Bronchial epithelial cell (primary cell): ENCODE data around the gene STIL. TPM values are rescaled to one million over a fixed set of nuclear protein-coding genes. Genes with fewer than 3 reads are reported as not detected.

Source experiments
- DNase-seq: peaks from one replicate; pipeline ENCODE4 v3.0.0-alpha.2; 2010; ENCODE audit warnings: low read depth
- FAIRE-seq: peaks from 2 replicates; lab custom pipeline; 2011; peaks lifted over from hg19 to GRCh38; lab: Jason Lieb, UNC
- H3K27me3 ChIP-seq: 2 replicates; pipeline ENCODE4 v1.5.1; 2011; ENCODE audit warnings: low read length; ENCODE audit not compliant: control insufficient read depth, insufficient read depth
- H3K36me3 ChIP-seq: 2 replicates; pipeline ENCODE4 v1.5.1; 2011; ENCODE audit warnings: low read length; ENCODE audit not compliant: control insufficient read depth, insufficient read depth
- H3K4me3 ChIP-seq: 2 replicates; pipeline ENCODE4 v1.5.1; 2011; ENCODE audit warnings: mild to moderate bottlenecking, low read depth, low read length, control low read depth
- total RNA-seq: library from RNA; depleted of rRNA; stranded (reverse); fragments of >200 nt; gene quantifications from 2 replicates; pipeline ENCODE4 v1.2.1, GENCODE V29; 2014
- TF ChIP-seq, protein P1 (sequence below): IDR thresholded peaks from 2 replicates; pipeline ENCODE4 v1.5.1; 2011; ENCODE audit warnings: mild to moderate bottlenecking, moderate library complexity, low read length, control low read depth, inconsistent platforms; ENCODE audit not compliant: insufficient read depth, severe bottlenecking

Gene STIL
- total RNA-seq, 1 donor from 2014 or later = 0.79 TPM

DNA sequence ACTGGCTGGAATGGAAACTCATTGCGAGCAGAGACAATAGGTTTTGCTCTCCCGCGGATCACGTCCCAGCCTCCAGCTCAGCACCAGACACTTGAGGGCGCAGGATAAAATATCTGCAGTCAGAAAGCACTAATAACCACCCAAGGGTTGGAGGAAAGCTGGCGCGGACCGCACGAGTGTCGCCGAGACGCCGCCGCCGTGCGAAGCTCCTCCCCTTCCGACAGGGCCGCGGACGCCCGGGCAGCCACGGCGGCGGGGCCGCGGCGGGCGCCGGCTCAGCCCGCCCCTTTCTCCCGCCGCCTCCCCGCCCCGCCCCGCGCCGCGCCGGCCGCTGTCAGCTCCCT lies 19.6 kb upstream of the STIL start, which contains the start of gene CMPK1:
Gene CMPK1 (plus strand): TSS at position 213 of the 344 bp plus-strand sequence. CDS start 156 bp downstream, outside the sequence.
- H3K4me3 ChIP-seq = peak within 1 kb of the TSS; percentile 69
- H3K27me3 ChIP-seq = no peaks in the 10 kb centered on the region
- no peaks in the 10 kb centered on the region for H3K36me3 ChIP-seq
- DNase-seq (peak; percentile 75), FAIRE-seq (no peak)
- TF ChIP-seq, protein P1, sequence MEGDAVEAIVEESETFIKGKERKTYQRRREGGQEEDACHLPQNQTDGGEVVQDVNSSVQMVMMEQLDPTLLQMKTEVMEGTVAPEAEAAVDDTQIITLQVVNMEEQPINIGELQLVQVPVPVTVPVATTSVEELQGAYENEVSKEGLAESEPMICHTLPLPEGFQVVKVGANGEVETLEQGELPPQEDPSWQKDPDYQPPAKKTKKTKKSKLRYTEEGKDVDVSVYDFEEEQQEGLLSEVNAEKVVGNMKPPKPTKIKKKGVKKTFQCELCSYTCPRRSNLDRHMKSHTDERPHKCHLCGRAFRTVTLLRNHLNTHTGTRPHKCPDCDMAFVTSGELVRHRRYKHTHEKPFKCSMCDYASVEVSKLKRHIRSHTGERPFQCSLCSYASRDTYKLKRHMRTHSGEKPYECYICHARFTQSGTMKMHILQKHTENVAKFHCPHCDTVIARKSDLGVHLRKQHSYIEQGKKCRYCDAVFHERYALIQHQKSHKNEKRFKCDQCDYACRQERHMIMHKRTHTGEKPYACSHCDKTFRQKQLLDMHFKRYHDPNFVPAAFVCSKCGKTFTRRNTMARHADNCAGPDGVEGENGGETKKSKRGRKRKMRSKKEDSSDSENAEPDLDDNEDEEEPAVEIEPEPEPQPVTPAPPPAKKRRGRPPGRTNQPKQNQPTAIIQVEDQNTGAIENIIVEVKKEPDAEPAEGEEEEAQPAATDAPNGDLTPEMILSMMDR = peak; percentile 12

DNA sequence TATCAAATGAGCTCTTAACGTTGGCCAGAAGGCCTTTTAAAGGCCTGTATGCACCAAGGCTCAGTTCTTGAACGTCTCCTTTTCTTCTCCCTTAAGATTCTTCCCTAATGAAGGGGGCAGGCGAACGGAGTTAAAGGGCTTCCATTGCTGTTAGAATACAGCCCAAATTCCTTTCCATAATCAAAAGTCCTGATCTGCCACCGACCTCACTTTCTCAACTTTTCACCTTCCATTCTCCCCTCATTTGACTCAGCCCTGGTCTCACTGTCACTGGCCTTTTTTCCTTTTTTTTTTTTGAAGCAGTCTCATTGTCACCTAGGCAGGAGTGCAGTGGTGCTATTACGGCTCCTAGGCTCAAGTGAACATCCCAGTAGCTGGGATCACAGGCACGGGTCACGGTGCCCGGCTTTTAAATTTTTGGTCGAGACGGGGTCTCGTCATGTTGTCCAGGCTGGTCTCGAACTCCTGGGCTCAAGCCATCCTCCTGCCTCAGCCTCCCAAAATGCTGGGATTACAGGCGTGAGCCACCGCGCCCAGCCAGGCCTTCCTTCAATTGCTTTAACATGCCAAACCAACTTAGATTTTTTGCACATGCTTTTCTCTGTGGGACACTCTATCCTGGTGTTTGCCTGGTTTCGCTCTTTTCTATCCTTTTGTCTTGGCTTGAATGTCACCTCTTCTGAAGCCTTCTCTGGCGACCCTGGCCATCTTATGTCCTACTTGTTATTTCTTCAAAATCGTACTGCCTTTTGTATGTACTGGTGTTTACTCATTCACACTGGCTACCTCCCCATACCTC lies 19.0 kb upstream of the STIL start:
- H3K4me3 ChIP-seq = peak overlapping the region; percentile 69
- H3K36me3 ChIP-seq = no peaks in the 10 kb centered on the region
- TF ChIP-seq, protein P1 = no peak
- H3K27me3 ChIP-seq = no peaks in the 10 kb centered on the region
- no peak for FAIRE-seq
- no peak for DNase-seq

DNA sequence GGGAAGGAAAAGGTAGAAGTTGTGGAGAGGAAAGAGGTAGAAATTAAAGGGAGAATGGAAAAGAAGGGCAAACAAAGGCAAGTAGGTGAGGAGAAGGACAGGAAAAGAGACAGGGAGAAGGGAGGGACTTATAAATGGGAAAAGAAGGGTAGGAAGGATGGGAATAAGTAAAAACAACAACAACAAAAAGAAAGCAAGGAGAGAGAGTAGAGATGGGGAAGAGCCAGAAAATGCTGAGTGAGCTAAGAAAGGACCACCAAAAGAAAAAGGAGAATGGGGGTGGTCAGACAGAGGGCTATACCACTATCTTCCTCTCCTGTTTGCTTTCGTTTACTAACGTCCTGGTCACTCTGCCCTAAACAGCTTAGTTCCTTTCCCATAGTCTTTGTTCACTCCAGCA lies 17.9 kb upstream of the STIL start:
- no peak for DNase-seq
- Histone ChIP-seq H3K27me3 (no peaks in the 10 kb centered on the region), H3K4me3 (no peak overlapping the region), H3K36me3 (no peaks in the 10 kb centered on the region)
- no peak for FAIRE-seq
- TF ChIP-seq, protein P1 = no peak

DNA sequence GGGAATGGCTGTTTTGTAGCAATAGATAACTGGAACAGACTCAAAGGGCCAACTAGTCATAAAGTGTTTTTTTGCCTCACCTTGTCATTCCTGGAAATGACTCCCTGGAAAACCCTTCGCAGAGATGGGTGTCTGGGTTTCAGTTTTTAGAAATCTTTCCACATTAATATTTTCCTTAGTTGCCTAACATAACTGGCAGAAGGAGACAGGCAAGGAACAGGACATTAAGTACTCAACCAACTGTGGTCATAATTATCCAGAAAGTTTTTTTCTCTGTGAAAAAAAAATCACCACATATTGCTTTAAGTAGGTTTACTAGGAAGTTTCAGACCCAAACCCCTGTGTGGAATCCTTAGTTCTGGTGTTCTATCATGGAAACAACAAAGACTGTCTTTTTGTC lies 16.3 kb upstream of the STIL start:
- H3K36me3 ChIP-seq = no peaks in the 10 kb centered on the region
- H3K4me3 ChIP-seq = no peak overlapping the region
- no peaks in the 10 kb centered on the region for H3K27me3 ChIP-seq
- no peak for DNase-seq
- TF ChIP-seq, protein P1 = no peak
- FAIRE-seq = no peak

DNA sequence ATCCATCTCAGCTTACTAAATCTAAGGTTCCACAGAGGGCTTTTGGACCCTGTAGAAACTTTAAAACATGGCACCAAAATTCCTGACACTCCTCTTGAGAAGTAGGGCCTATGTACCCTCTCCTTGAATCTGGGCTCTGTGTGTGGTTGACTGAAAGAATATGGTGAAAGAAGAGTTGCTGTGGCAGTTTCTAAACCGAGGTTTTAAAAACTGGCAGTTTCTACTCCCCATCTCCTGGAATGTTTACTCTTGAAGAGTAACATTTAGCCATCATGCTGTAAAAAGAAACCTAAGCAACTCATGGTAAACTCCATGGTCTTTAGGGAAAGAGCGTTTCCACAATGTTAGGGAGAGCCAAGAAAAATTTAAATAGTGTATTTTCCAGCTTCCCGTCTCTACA lies 15.0 kb upstream of the STIL start:
- Histone ChIP-seq H3K4me3 (no peak overlapping the region), H3K36me3 (no peaks in the 10 kb centered on the region), H3K27me3 (no peaks in the 10 kb centered on the region)
- no peak for DNase-seq
- no peak for FAIRE-seq
- TF ChIP-seq, protein P1 = no peak
